GM12864 (cell line): ENCODE measurements around the gene ACVR1C.
"Not testable (repeated sequence)": the region's sequence is repeated elsewhere in the genome, so short reads cannot be mapped to it uniquely, and the experiment has no call there.

ENCODE experiments used
- DNase-seq: peaks from one replicate; pipeline ENCODE4 v3.0.0-alpha.2; 2011; ENCODE audit warnings: low read depth
- H3K4me3 ChIP-seq: 2 replicates; pipeline ENCODE4 v1.5.1; 2011; ENCODE audit warnings: mild to moderate bottlenecking, low read depth, low read length, control low read depth
- CTCF ChIP-seq: IDR thresholded peaks from 2 replicates; pipeline ENCODE4 v1.5.1; 2011; ENCODE audit warnings: low read depth, mild to moderate bottlenecking, moderate library complexity, low read length, control low read depth, inconsistent platforms; ENCODE audit errors: missing control alignments

Gene ACVR1C

DNA sequence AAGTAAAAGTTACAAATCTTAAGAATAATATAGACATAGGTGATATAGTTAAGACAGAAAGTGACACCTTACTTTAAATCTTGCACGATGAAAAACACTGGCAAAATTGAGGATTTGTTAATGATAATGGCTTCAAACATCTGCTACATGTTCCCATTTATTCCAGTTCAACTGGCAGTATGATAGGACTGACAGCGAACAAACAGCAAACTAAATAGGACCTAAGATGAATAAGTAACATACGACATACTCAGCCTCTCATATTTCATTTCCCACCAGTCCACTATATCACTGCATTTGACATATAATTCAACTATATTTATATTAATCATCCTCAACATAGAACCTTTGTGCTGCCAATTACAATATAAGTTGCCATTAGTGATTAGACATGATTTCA is 36.3 kb downstream of the ACVR1C start:
- no peak for DNase-seq
- no peak overlapping the region for H3K4me3 ChIP-seq

DNA sequence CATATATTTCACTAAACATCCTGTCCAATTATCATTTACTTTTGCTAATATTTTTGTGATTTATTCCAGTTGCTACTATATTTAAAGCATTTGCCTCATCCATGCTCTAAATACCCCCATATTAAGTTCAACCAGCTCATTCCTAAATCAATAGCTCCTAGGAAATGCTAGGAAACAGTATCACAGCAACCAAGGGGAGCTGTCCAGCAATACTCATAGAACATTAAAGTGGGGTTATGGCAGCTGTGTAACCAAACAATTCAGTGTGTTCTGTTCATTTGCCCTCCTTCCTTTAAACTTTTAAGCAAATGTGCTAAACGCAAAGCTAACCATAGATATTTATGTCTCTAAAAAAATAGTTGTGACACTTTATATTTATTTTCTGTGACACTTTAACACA is 41.1 kb downstream of the ACVR1C start:
- no peak overlapping the region for H3K4me3 ChIP-seq
- DNase-seq: no peak
- TF ChIP-seq CTCF: no peak

More for the DNA sequence above, 36.3 kb downstream of the ACVR1C start:
- TF ChIP-seq CTCF: no peak

DNA sequence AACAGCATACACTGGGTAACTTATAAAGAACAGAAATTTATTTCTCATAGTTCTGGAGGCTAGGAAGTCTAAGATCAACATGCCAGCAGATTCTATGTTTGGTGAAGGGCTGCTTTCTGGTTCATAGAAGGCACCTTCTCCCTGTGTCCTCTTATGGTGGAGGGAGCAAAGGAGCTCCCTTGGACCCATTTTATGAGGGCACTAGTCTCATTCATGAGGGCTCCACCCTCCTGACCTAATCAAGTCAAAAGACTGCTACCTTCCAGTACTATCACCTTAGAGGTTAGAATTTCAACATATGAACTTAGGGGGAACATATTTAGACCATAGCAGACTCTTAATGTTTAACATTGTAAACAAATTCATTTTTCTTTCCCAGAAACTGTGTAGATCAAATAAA is 54.5 kb downstream of the ACVR1C start:
- no peak for TF ChIP-seq CTCF
- no peak for DNase-seq
- H3K4me3 ChIP-seq: no peak overlapping the region

GRCh38 chr2:157572725-157573124 is 55.9 kb downstream of the ACVR1C start:
- no peak for DNase-seq
- peak; percentile 46 for TF ChIP-seq CTCF

DNA sequence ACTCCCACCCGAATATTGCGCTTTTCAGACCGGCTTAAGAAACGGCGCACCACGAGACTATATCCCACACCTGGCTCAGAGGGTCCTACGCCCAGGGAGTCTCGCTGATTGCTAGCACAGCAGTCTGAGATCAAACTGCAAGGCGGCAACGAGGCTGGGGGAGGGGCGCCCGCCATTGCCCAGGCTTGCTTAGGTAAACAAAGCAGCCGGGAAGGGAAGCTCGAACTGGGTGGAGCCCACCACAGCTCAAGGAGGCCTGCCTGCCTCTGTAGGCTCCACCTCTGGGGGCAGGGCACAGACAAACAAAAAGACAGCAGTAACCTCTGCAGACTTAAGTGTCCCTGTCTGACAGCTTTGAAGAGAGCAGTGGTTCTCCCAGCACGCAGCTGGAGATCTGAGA is 62.0 kb downstream of the ACVR1C start:
- DNase-seq, H3K4me3 ChIP-seq: not testable (repeated sequence)

More at GRCh38 chr2:157572725-157573124, 55.9 kb downstream of the ACVR1C start:
- H3K4me3 ChIP-seq: no peak overlapping the region

DNA sequence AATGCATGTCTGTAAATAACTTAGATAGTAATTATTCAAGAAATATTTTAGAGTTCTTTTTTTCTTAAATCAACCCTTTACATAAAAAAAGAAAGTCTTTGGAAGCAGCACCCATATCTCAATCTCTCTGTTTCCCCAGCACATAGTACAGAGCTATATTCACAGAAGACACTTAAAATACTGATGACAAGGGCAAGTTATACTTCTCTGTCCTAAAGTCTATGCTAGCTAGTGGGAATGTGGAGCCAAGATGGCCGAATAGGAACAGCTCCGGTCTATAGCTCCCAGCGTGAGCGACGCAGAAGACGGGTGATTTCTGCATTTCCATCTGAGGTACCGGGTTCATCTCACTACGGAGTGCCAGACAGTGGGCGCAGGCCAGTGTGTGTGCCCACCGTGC is 62.6 kb downstream of the ACVR1C start:
- not testable (repeated sequence) for DNase-seq, H3K4me3 ChIP-seq

DNA sequence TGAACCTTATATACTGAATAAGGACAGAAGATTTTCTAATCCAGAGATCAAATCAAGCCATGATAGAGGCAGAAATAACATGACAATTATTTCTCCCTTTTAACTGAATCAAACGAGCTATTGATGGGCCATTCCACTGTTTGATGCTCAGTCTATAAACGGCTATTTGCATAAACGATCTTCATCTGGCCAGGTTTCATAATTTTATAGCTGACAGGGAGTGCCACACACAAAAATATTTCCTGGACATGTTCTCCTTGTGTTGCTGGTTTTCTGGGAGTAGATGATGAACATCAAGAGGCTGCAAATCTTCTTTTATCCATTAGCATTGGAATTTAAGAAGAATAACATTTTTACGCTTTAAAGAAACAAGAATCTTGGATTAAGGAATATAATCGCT is 63.1 kb downstream of the ACVR1C start:
- DNase-seq: no peak
- no peak overlapping the region for H3K4me3 ChIP-seq
- no peak for TF ChIP-seq CTCF

DNA sequence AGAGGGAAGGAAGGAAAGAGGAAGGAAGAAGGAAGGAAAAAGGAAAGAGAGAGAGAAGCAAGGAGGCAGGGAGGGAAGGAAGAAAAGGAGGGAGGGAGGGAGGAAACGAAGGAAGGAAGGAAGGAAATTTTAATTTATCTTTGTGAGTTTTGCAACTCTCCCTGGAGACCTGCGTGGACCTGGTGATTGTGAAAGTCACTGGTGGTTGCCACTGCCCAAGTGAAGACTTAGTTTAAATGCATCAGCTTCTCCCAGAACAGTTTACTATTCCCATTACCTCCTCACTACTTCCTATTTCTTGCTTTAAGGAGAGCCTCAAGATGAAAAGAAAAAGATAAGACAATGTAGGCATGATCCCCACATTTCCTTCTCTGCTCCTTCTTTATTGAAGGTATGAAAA is 68.8 kb downstream of the ACVR1C start:
- no peak for DNase-seq
- TF ChIP-seq CTCF: no peak
- no peak overlapping the region for H3K4me3 ChIP-seq
